GM12874 (cell line): ENCODE measurements around the gene OSBPL5.

Experiments
- CTCF ChIP-seq: IDR thresholded peaks from 2 replicates; pipeline ENCODE4 v1.5.1; 2011; ENCODE audit warnings: low read depth, mild to moderate bottlenecking, control low read depth, low read length, moderate library complexity; ENCODE audit not compliant: insufficient read depth

The OSBPL5 gene

GRCh38 chr11:3132271-3132781 lies 32.8 kb downstream of the OSBPL5 start:
- no peak for TF ChIP-seq CTCF

- TF ChIP-seq CTCF, result no peak
These were observed 33.7 kb downstream of the OSBPL5 start for GRCh38 chr11:3131330-3131941.

- TF ChIP-seq CTCF, result no peak
These were observed 34.6 kb downstream of the OSBPL5 start for GRCh38 chr11:3130269-3131071.

- no peak for TF ChIP-seq CTCF
These were observed 35.4 kb downstream of the OSBPL5 start for GRCh38 chr11:3129591-3130268.

GRCh38 chr11:3129181-3129590 lies 35.9 kb downstream of the OSBPL5 start:
- TF ChIP-seq CTCF, result no peak

GRCh38 chr11:3128356-3129180 lies 36.5 kb downstream of the OSBPL5 start:
- TF ChIP-seq CTCF, result no peak
